PC-9 (cell line): Measurements from ENCODE around the gene TIMM13. TPM values are rescaled to one million over a fixed set of nuclear protein-coding genes. Genes with fewer than 3 reads are reported as not detected.

ENCODE experiments used
- BruUV-seq: library from RNA; stranded (reverse); fragments of 400-500 nt; replicated peaks from 2 replicates; lab custom pipeline; 2021; lab: Mats Ljungman, UMichigan
- CTCF ChIA-PET: fragments of 300-600 bp; sonication (Branson Sonifier 250); formaldehyde crosslinking; loops from one replicate; lab custom pipeline; 2022; ENCODE audit warnings: antibody characterized with exemption; lab: Charles Lee
- POLR2A ChIA-PET: fragments of 300-600 bp; sonication (Branson Sonifier 250); formaldehyde crosslinking; loops from one replicate; lab custom pipeline; 2022; ENCODE audit warnings: antibody characterized with exemption; ENCODE audit not compliant: unreplicated experiment; lab: Charles Lee
- DNase-seq, 2 experiments: peaks; one replicate each; pipeline versions ENCODE4 v3.0.0 to v3.0.0-alpha.2; 2015 to 2022; ENCODE audit warnings: mixed read lengths in 1 of 2
- H2AFZ ChIP-seq: fragments of 200-600 bp; sonication (generic); 2 replicates; pipeline ENCODE4 v1.8.1; 2017; ENCODE audit warnings: antibody characterized with exemption
- H3F3A ChIP-seq: fragments of 200-600 bp; sonication (generic); 2 replicates; pipeline ENCODE4 v1.8.1; 2017; ENCODE audit warnings: antibody characterized with exemption, mild to moderate bottlenecking, low read depth; ENCODE audit not compliant: insufficient read depth
- H3K27ac ChIP-seq: fragments of 200-600 bp; sonication (generic); 2 replicates; pipeline ENCODE4 v1.6.1; 2016; ENCODE audit warnings: mixed run types
- H3K27me3 ChIP-seq: fragments of 200-600 bp; sonication (generic); 2 replicates; pipeline ENCODE4 v1.6.1; 2016; ENCODE audit warnings: low read depth, mixed run types; ENCODE audit not compliant: insufficient read depth
- H3K36me3 ChIP-seq: fragments of 200-600 bp; sonication (generic); 2 replicates; pipeline ENCODE4 v1.6.1; 2016; ENCODE audit warnings: low read depth, mixed run types
- H3K4me1 ChIP-seq: fragments of 200-600 bp; sonication (generic); replicated peaks from 2 replicates; pipeline ENCODE4 v1.6.1; 2016; ENCODE audit warnings: mixed run types; ENCODE audit not compliant: insufficient read depth
- H3K4me2 ChIP-seq: fragments of 200-600 bp; sonication (generic); 2 replicates; pipeline ENCODE4 v1.6.1; 2017; ENCODE audit warnings: mixed run types
- H3K4me3 ChIP-seq: fragments of 200-600 bp; sonication (generic); 2 replicates; pipeline ENCODE4 v1.6.1; 2016; ENCODE audit warnings: mixed run types
- H3K79me2 ChIP-seq: fragments of 200-600 bp; sonication (generic); 2 replicates; pipeline ENCODE4 v1.6.1; 2017; ENCODE audit warnings: low read depth, mixed run types
- H3K9me2 ChIP-seq: fragments of 200-600 bp; sonication (generic); 2 replicates; pipeline ENCODE4 v1.8.1; 2017; ENCODE audit warnings: mild to moderate bottlenecking; ENCODE audit not compliant: insufficient read depth
- H3K9me3 ChIP-seq: fragments of 200-600 bp; sonication (generic); 2 replicates; pipeline ENCODE4 v1.8.1; 2016; ENCODE audit warnings: low read depth; ENCODE audit not compliant: insufficient read depth
- H4K20me1 ChIP-seq: fragments of 200-600 bp; sonication (generic); 2 replicates; pipeline ENCODE4 v1.8.1; 2017; ENCODE audit not compliant: insufficient read depth
- CTCF ChIP-seq: fragments of 200-600 bp; sonication (generic); conservative IDR thresholded peaks from 2 replicates; pipeline ENCODE4 v1.6.1; 2017; ENCODE audit warnings: mixed run types, antibody characterized with exemption, mild to moderate bottlenecking, moderate library complexity
- EZH2 ChIP-seq: fragments of 200-600 bp; sonication (generic); IDR thresholded peaks from 2 replicates; pipeline ENCODE4 v1.8.0; 2017; ENCODE audit warnings: antibody characterized with exemption, low read depth
- intact Hi-C: fragments of 100-400 bp; cut with micrococcal nuclease; formaldehyde crosslinking; loops from one replicate; pipeline ENCODE4 v1.10.0; 2022; ENCODE audit not compliant: unreplicated experiment
- total RNA-seq: library from RNA; stranded (reverse); gene quantifications from 2 replicates; pipeline ENCODE4 v1.2.3, GENCODE V29; 2021

Gene TIMM13
- total RNA-seq, 1 experiment from 2014 or later: 80.0 TPM

DNA sequence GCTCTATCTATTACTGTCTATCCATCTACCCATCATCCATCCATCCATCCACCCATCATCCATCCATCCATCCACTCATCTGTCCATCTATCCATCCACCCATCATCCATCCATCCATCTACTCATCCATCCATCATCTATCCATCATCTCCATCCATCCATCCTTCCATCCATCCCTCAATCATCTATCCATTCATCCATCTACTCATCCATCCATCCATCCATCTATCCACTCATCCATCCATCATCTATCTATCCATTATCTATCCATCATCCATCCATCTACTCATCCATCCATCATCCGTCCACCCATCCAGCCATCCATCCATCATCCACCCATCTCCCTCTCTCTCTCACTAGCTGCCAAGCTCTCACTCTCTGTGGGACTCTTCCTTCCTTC is 13.1 kb upstream of the TIMM13 start:
- DNase-seq: no peak
- ChIA-PET CTCF (no interaction called here), POLR2A (no interaction called here)
- TF ChIP-seq EZH2 (no peak), CTCF (no peak)
- no peaks in the 10 kb centered on the region for H3K9me2 ChIP-seq
- no peaks in the 10 kb centered on the region for H3F3A ChIP-seq
- no peak overlapping the region for H3K4me3 ChIP-seq
- no peaks in the 10 kb centered on the region; the same call in 1 of the 2 replicates for H4K20me1 ChIP-seq
- intact Hi-C loops: no loop called here
- H3K27ac ChIP-seq: no peak overlapping the region
- no peak overlapping the region for H2AFZ ChIP-seq
- H3K9me3 ChIP-seq: no peaks in the 10 kb centered on the region
- no peak overlapping the region for H3K4me2 ChIP-seq
- no peaks in the 10 kb centered on the region for H3K36me3 ChIP-seq
- no TSS peak for BruUV-seq
- H3K27me3 ChIP-seq: no peaks in the 10 kb centered on the region
- no peaks in the 10 kb centered on the region for H3K79me2 ChIP-seq
- H3K4me1 ChIP-seq: no peaks in the 10 kb centered on the region

GRCh38 chr19:2438178-2438577 is 10.8 kb upstream of the TIMM13 start:
- CTCF ChIA-PET: interaction anchor here (0.6 kb wide), 1 partner anchor 52 kb away, joined by 3 read pairs; no protein-coding TSS in a partner anchor
- no peaks in the 10 kb centered on the region for H3K9me2 ChIP-seq
- H3K36me3 ChIP-seq: no peaks in the 10 kb centered on the region
- no peaks in the 10 kb centered on the region for H3K27me3 ChIP-seq
- no peak overlapping the region for H3K27ac ChIP-seq
- no peaks in the 10 kb centered on the region for H3K79me2 ChIP-seq
- H3K4me2 ChIP-seq: no peak overlapping the region
- no peaks in the 10 kb centered on the region for H3F3A ChIP-seq
- no peak for TF ChIP-seq CTCF
- TF ChIP-seq EZH2: no peak
- POLR2A ChIA-PET: interaction anchor here (0.6 kb wide), 1 partner anchor 19 kb away, joined by 8 read pairs; the partner anchor contains the start of gene LMNB2
- DNase-seq: no peak
- intact Hi-C loops: no loop called here
- no peaks in the 10 kb centered on the region for H3K9me3 ChIP-seq
- H4K20me1 ChIP-seq: no peaks in the 10 kb centered on the region; the same call in 1 of the 2 replicates
- H3K4me1 ChIP-seq: no peaks in the 10 kb centered on the region
- H2AFZ ChIP-seq: no peak overlapping the region
- no TSS peak for BruUV-seq
- H3K4me3 ChIP-seq: no peak overlapping the region

DNA sequence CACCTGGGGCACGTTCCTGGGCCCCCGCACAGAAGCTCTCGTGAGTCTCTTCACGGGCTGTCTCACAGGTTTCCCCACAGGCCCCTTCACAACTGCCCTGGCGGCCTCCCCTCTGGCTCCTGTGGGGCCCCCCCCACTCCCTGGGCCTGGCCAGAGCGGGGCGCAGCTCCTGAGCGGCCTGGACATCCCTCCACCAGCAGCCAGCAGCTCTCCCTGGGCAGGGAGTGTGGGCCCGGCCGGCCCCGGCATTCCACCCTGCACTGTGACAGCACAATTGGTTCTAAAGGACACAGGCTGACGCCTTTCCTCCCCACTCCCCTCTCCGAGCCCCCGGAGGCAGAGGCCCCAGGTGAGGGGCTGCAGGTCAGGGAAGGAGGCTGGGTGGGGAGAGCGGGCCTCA is 9.5 kb upstream of the TIMM13 start:
- intact Hi-C loops: no loop called here
- Histone ChIP-seq H3K36me3 (no peaks in the 10 kb centered on the region), H3K27ac (no peak overlapping the region), H4K20me1 (no peaks in the 10 kb centered on the region; the same call in 1 of the 2 replicates), H3K79me2 (no peaks in the 10 kb centered on the region), H3K4me1 (no peaks in the 10 kb centered on the region), H3K9me2 (no peaks in the 10 kb centered on the region), H3K9me3 (no peaks in the 10 kb centered on the region), H3K4me3 (no peak overlapping the region), H2AFZ (no peak overlapping the region), H3K4me2 (no peak overlapping the region), H3K27me3 (no peaks in the 10 kb centered on the region), H3F3A (no peaks in the 10 kb centered on the region)
- DNase-seq: no peak
- BruUV-seq: no TSS peak
- CTCF ChIA-PET: no interaction called here
- POLR2A ChIA-PET: no interaction called here
- TF ChIP-seq EZH2 (no peak), CTCF (no peak)
